Left hindlimb (tissue), 1 donor: ENCODE results near the gene KRT25.
"Not testable (repeated sequence)": the region's sequence is repeated elsewhere in the genome, so short reads cannot be mapped to it uniquely, and the experiment has no call there.

Experiments
- DNase-seq: peaks from one replicate; pipeline ENCODE4 v3.0.0-alpha.2; 2018

KRT25 gene

DNA sequence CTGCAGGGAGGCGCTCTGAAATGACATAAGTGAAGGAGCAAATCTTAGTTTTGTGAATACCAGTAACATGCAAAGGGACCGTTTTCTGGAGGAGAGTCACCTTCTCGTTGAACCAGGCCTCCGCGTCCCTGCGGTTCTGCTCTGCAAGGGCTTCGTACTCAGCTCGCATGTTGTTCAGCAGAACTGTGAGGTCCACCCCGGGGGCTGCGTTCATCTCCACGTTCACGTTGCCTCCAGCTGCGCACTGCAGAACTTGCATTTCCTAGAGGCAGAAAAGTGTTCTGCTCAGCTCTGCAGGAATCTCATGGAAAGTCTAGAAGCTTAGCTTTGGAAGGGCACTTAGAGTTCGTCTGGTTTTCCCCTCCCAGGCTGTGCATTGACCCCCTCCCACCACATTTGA, 4.1 kb downstream of the KRT25 start:
- DNase-seq: no peak

DNA sequence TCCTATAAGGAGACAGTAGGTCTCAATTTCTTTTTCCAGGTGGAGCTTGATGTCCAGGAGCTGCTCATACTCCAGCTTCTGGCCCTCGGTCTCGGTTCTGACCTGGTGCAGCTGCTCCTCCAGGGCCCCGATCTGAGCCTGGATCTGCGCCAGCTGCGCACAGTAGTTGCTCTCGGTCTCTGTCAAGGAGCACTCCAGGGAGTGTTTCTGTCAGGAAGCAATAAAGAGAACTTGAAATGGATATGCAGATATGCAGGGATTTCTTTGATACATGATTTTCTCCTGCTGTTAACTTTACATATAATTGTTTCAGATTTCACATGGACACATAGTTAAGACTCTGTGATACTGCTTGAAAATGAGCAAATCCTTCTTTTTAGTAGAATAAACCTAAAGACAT, 4.7 kb downstream of the KRT25 start:
- no peak for DNase-seq

DNA sequence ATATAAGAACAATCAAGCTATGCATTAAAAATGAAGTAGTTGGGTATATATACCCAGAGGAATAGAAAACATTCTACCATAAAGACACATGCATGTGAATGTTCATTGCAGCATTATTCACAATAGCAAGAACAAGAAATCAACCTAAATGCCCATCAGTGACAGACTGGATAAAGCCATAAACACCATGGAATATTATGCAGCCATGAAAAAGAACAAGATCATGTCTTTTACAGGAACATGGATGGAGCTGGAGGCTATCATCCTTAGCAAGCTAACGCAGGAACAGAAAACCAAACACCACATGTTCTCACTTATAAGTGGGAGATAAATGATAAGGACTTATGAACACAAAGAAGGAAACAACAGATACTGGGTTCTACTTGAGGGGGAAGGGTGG, 6.5 kb downstream of the KRT25 start:
- not testable (repeated sequence) for DNase-seq

DNA sequence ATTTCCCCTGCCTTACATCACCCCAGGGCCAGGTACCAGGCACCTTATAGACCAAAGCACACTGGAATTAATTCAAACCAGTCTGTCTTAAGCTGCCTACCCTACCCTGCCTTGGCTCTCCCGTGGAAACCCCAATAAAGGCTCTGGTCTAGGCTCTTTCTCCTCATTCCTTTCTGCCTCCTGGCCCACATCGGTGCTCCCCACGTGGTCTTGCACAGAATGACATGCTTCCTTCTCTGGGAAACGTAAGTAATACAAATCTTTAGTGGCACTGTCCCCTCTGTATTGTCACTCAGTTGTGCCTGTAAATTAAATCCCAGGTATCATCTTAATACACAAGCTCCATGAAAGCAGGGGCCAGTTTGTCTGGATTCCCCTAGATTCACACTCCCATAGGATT, 16.6 kb downstream of the KRT25 start:
- DNase-seq: no peak

DNA sequence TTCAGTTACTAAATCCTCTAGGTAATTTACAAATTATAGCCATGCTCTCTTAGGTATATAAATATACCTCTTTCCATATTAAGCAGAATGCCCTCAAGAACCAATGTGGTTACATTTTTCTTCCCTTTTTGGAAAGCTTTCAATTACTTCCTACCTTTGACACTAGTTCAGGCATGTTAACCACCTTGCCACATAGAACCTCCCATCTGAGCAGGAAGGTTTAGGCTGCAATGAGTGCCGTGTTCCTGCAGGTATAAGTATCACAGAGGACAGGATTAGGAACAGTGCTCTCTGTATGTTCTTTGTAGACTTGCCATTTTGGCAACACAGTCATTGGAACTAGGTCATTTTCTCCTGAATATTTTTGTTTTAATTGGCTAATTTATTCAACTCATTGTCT, 20.1 kb downstream of the KRT25 start:
- DNase-seq: no peak

DNA sequence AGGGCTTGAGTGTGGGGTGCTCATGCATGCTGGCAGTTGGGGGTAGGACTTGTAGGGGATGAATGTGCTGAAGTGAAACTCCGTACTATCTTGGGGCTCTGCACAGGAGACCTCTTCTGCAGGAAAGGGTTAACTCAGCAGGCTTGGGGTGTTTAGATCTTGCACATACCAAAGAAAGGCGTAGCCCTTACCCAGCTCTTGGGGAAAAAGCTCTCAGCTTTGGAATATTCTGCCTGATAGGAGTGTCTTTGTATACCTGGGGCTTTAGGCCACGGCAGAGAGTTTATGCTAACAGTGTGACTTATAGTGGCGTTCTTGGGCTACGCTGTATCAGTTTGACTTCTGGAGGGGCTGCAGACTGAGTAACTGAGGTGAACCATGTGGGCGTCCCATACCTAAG, 21.1 kb downstream of the KRT25 start:
- no peak for DNase-seq

DNA sequence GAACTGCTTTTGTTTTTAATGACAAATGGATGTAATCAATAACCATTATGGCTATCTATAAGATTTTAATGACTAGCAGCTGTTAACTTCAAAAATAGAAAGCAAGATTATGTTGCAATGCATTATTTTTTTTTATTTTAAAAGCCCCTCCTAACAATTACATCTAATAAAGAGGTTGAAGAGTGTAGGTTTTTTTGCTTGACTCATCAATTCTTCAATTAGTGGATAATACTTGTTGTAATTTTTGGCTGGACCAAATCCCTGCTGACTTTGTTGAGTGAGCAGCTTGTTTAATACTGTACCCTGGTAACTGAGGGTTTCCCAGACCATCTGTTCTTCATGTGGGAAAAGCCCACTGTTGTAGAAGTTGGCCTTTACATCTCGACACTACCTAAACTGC, 24.2 kb downstream of the KRT25 start:
- no peak for DNase-seq

DNA sequence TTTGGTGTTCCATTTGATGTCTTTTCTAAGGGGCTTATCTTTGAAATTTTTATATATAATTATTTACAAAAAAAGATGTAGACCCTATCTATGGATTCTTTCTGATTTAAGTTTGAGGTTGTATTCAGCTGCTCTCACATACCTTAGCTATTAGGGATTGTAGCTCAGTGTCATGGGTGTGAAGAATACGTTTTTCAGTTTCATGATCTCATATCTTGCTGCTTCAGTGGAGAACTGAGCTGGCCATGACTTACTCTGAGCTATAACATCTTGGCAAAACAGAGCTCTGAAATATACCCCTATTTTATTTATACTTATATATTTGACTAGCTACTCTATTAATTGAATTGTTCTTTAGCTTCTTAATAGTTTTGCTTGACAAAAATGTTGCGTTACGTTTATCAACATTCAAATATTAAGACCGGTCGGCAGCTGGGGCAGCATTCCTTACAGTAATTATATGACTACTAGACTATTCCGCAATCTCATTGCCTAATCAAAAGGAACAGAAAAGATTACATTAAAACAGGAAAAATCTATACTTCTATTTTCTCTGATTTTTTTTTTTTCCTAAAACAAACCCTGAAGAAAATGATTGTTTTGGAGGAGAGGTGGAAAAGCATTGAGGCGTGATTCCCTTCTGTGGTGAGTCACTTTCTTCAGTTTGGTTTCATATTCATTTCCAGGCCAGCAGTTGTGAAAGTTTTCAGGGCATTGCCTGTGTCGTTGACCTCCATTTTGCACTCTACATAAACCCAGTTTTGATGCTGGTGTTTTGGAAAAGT, 27.5 kb downstream of the KRT25 start:
- DNase-seq: no peak

DNA sequence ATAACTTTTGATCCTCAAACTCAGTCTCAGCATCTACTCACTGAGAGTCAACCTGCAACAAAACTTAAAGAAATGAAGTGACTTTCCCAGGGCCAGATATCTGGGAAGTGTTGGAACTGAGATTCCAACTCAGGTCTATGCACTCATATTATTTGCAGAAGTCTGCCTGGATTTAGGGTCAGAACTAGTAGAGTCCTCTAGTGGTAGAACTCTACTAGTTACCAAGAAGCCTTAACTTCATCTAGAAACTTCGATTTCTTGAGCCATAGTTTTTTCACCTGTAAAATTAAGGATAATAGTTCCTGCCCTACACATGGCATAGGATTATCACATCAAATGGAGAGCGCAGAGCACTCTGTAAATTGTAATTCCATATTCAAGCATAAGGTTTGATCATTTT, 28.2 kb downstream of the KRT25 start:
- no peak for DNase-seq

DNA sequence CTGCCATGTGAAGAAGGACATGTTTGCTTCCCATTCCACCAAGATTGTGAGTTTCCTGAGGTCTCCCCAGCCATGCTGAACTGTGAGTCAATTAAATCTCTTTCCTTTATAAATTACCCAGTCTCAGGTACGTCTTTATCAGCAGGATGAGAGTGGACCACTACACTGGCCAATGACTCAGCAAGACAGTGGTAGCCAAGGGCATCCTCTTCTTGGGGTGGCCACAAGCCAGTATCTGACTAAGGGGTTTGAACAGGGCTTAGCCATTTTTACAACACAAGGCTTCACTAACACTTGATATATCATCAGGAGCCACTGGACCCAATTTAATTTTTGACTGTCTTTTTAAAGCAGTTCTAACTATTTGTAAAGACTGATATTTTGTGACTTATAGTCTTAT, 30.5 kb downstream of the KRT25 start:
- no peak for DNase-seq

DNA sequence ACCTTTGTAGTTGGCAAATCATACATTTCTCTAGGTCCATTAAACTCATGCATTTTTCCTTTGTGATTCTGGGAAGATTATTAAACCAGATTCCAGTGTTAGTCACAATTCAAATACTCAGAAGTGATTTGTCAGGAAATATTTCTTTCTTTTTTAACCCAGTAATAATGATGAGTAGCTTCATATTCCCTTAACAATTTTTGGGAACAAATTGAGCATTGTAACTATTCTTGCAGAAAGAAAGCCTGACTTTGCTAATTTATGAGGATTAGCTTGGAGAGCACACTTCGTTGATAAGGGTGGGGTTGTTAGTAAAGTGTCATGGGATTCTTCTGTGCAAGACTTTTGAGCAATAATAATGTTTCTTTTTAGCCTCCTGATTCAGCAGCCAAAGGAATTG, 32.9 kb downstream of the KRT25 start:
- DNase-seq: no peak

DNA sequence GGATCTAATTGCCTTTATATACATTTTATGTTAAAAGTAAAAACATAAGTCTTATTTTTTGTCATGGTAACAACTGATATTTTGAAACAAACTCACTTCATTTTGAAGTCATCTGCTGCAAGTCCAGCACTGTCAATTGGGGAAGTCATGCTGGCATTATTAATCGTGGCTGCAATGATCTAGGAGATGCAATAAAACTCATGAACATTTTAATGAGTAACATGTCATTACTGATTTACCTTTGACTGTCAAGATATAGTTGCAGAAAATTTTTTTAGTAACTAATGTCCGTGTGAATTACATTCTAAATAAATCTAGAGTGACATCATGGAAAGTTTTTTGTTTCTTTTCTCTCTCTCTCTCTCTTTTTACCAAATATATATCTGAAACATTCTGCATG, 34.2 kb downstream of the KRT25 start:
- no peak for DNase-seq

DNA sequence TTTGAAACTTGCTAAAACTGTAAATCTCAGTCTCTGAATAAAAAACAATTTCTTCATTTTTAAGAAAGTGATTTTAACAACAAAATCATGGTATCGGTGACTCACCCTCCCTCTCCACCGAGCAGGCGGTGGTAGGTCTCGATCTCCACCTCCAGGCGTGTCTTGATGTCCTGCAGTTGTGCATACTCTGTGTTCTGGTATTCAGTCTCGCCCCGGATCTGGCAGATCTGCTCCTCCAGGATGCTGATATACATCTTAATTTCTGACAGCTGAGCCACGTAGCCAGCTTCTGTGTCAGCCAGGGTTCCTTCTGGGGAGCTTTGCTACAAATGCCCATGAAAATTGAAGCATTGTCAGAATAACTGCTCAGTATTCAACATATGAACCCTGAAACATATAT, 36.2 kb downstream of the KRT25 start:
- DNase-seq: no peak

DNA sequence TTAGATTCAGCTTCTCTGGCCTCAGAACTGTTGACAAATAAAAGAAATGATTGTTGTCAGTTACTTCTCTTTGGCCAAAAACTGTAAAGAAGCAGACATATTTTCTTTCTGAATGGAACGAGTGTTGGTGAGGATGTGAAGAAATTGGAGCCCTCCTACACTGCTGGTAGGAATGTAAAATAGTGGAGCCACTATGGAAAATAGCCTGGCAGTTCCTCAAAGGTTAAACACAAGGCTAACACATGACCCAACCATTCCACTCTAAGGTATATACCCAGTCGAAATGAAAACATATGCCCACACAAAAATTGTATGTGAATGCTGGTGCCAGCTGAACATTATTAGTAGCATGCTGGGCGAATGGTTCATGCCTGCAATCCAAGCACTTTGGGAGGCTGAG, 37.4 kb downstream of the KRT25 start:
- no peak for DNase-seq

DNA sequence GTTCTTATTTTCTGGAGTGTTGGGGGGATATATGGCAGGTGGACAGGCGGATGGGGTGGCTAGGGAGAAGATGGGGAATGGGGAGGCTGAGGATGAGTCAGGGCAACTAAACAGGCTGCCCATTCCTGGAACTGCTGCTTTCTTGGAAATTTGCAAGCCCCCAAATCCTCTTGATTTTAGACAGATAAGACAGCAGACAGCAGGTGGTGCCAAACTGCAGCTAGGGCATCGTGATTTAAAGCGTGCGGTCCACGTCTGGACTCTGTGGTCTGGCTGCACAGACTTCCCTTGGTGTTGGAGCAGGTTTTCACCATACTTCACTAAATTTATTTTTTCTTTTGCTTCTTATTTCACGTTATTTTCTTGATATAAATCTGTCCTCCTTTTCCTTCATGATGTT, 40.7 kb downstream of the KRT25 start:
- no peak for DNase-seq

DNA sequence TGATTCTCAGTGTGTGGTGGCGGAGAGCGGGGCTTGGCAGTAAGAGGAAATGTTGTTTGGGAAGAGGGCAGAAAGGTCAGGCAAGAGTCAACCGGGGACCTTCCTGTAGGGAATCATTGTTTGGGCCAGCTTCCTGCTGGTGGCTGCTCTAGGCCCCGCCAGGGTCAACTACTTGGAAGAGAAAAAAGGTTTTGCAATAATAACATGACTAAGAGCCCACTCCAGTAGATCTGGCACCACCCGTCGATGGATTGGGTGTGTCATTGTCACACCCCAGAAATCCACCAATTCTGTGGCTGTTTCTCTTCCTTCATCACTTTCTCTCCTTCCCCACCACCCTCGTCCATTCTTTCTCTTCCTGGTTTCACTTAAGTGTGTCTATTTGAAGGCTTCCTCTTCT, 47.4 kb downstream of the KRT25 start:
- no peak for DNase-seq

DNA sequence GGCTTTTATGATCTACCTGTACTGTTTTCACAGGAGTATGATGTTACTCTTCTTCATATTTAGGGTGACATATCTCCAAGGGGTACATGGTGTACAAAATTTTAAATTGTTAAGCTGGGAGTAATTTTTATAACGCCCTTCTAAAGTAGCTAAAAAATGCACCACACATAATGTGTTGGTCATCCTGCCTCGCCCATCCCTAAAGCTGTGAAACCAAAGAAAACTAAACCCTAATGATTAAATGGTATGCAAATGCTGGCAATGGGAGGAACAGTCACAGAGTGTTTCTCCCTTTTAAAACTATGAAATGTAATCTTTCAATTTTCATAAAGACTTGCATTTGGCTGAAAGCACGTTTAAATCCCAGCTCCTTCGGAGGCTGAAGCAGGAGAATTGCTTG, 49.5 kb downstream of the KRT25 start:
- DNase-seq: no peak

DNA sequence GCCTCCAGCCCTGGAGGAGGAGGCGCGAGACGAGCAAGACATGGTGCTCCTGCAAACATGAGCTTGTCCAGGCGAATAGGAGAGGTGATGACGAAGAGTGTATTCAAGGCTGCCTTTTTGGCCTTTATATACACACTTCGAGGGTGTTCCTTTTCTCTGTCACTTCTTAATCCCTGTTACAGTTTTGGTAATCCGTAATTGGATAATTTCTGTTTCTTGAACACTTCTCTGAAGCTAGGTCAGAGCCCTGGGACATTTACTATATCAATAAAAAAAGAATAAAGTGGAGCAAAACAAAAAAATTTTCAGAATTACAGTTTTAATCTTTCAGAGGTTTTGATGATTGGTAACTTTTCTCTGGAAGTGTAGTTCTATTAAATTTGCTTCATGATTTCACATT, 51.5 kb downstream of the KRT25 start, which contains the start of gene KRT24:
Gene KRT24, minus strand, starts transcription at position 101 of the 400 bp plus-strand sequence. Its CDS starts 59 bp downstream, at position 42.
- no peak for DNase-seq

DNA sequence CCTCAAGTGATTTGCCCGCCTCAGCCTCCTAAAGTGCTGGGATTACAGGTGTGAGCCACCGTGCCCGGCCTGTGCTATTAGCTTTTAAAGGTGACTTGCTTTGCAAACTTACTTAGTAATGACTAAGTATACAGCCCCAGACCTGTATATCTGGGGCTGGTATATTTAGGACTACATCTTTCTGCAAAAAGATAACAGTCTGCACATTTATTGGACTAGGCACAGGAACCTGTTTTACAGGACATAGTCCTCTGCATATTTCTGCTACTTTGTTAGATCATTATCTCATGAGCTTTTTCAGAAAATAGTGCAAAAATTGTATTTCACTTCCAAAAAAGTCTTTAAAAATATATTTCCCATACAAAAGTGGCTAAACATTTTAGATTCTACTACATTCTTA, 52.9 kb downstream of the KRT25 start:
- DNase-seq: no peak

DNA sequence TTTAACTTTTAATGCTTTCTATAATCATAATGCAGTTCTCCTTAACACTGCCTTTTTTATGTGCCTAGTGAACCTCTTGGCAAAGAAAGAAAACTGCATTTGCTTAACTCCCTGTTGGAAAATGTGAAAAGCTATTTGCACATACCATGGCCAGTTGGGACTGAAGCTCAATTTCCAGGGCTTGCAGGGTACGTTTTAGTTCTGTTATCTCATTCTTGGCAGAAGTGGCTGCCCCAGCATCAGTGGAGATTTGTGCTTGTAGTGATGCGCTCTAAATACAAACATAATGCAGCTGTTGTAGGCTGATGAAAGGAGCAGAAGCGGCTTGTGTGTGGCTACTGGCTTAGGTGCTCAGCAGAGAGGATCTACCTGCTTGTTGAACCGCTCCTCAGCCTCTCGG, 55.3 kb downstream of the KRT25 start:
- peak; percentile 42 for DNase-seq

DNA sequence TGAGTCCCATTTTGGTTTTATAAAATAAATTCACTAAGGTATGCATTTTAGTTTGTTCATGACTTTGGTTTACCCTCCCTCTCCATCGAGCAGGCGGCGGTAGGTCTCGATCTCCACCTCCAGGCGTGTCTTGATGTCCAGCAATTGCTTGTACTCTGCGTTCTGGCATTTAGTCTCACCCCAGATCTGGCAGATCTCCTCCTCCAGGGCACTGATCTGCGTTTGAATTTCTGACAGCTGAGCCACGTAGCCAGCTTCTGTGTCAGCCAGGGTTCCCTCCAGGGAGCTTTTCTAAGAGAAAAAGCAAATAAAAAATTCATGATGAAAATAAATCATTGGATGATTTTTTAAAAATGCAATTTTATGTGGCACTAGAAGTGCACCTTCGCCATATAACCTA, 55.8 kb downstream of the KRT25 start:
- DNase-seq: peak; percentile 33
